Measurements from ENCODE around the gene PLSCR1. TPM values are rescaled to one million over a fixed set of nuclear protein-coding genes. Genes with fewer than 3 reads are reported as not detected.

Gene PLSCR1
- total RNA-seq, 1 experiment from 2014 or later: 48.9 TPM

- peaks cover 3 to 5% of the 10 kb centered on the region in 2 experiments; a peak in 3 of 4 replicates for H3K4me1 Mint-ChIP-seq
Measured at GRCh38 chr3:146473726-146474125, 70.7 kb downstream of the PLSCR1 start.

More at GRCh38 chr3:146473726-146474125, 70.7 kb downstream of the PLSCR1 start:
- Mint-ChIP-seq H3K9me3 (peaks cover 0 to 3% of the 10 kb centered on the region in 2 experiments; a peak in 1 of 5 replicates), H3K4me3 (no peak overlapping the region), H3K27ac (no peak overlapping the region), H3K27me3 (ENCODE audit: low read depth) (no peaks in the 10 kb centered on the region), H3K36me3 (ENCODE audit: insufficient read depth in 1 of 3, low read depth in 3 of 3) (0 out of 7 replicates have a peak, but pooled peaks cover 0 to 2% (median 0%) of the 10 kb centered on the region in 3 experiments)
- H4K8ac ChIP-seq (replicated peaks; ENCODE audit: insufficient read length, low read depth, low read length): no peak overlapping the region
- no peaks in the 10 kb centered on the region for H3K23me2 ChIP-seq (ENCODE audit: insufficient read length, low read depth, low read length, poor library complexity, severe bottlenecking)
- no peak overlapping the region for H2BK20ac ChIP-seq (ENCODE audit: low read depth, low read length, poor library complexity, severe bottlenecking)
- no peaks in the 10 kb centered on the region for H3K27me3 ChIP-seq (ENCODE audit: insufficient read depth, low read length)
- H3K4me1 ChIP-seq (ENCODE audit: insufficient read depth, low read length): no peaks in the 10 kb centered on the region
- H3K56ac ChIP-seq (ENCODE audit: insufficient read length, low read depth, low read length): no peak overlapping the region
- H3K14ac ChIP-seq (ENCODE audit: insufficient read depth, low read length): no peak overlapping the region
- H2BK15ac ChIP-seq (ENCODE audit: low read depth, low read length): no peak overlapping the region
- no peaks in the 10 kb centered on the region for H3K79me2 ChIP-seq (ENCODE audit: insufficient read depth, low read length)
- no peak overlapping the region for H3T11ph ChIP-seq (ENCODE audit: low read length)
- H3K4ac ChIP-seq (ENCODE audit: low read depth, low read length): no peak overlapping the region
- H2BK120ac ChIP-seq (ENCODE audit: low read depth, low read length, poor library complexity, severe bottlenecking): no peak overlapping the region
- H3K27ac ChIP-seq (ENCODE audit: insufficient read length, low read depth, low read length): no peak overlapping the region
- H4K20me1 ChIP-seq (ENCODE audit: control insufficient read depth, insufficient read depth, insufficient read length): no peaks in the 10 kb centered on the region
- TF ChIP-seq CTCF (conservative IDR thresholded peaks at IDR 0.05): no peak
- no peak overlapping the region for H3K4me2 ChIP-seq (ENCODE audit: insufficient read depth, insufficient read length, low read length)
- no peaks in the 10 kb centered on the region for H3K79me1 ChIP-seq (ENCODE audit: insufficient read depth, low read depth, low read length, poor library complexity, severe bottlenecking)
- no peak overlapping the region for H2BK12ac ChIP-seq (ENCODE audit: insufficient read length, low read depth, low read length)
- no peak overlapping the region for H3K9ac ChIP-seq (ENCODE audit: extremely low read depth, insufficient read length, low read length)
- H4K5ac ChIP-seq (ENCODE audit: insufficient read length, low read depth, low read length): no peak overlapping the region
- H3K9me3 ChIP-seq (ENCODE audit: control insufficient read depth, low read depth, low read length): no peaks in the 10 kb centered on the region
- H2AFZ ChIP-seq (ENCODE audit: low read length): no peak overlapping the region
- H3K18ac ChIP-seq (ENCODE audit: insufficient read length, low read depth, low read length): no peak overlapping the region
- WGBS (ENCODE audit: extremely low coverage, insufficient read length, low lambda C conversion rate): no CpG with 5 or more reads among the region's 2 CpGs
- no peak overlapping the region for H2AK5ac ChIP-seq (ENCODE audit: insufficient read length, low read length)
- no peak overlapping the region for H4K91ac ChIP-seq (ENCODE audit: insufficient read length, low read depth, low read length)
- no peak overlapping the region for H2BK5ac ChIP-seq (ENCODE audit: insufficient read length, low read length)
- H3K23ac ChIP-seq (ENCODE audit: insufficient read length, low read depth, low read length): no peak overlapping the region
- no peak for DNase-seq

Measured in H9 (cell line).